Stomach (tissue), 9 donors: ENCODE data around the gene OGFOD2. TPM values are rescaled to one million over a fixed set of nuclear protein-coding genes. Genes with fewer than 3 reads are reported as not detected.

Experiments
- DNase-seq, 2 donors: peaks; one replicate each; pipeline versions ENCODE4 v3.0.0 to v3.0.0-alpha.2; 2013 to 2019
- H3K27ac ChIP-seq, 5 donors: fragments of 200-600 bp in 4 of 5; sonication (generic) in 4 of 5; one replicate each; pipeline ENCODE4 v1.5.1; 2013 to 2019; ENCODE audit warnings: mild to moderate bottlenecking in 1 of 5, moderate library complexity in 1 of 5
- H3K27me3 ChIP-seq, 3 donors: fragments of 200-600 bp; sonication (generic); one replicate each; pipeline ENCODE4 v1.5.1; 2017 to 2019; ENCODE audit warnings: mixed run types in 1 of 3
- H3K36me3 ChIP-seq, 4 donors: fragments of 200-600 bp; sonication (generic); 1 replicate in 3 of 4; 2 replicates in 1 of 4; pipeline ENCODE4 v1.5.1; 2016 to 2019
- H3K4me1 ChIP-seq, 4 donors: fragments of 200-600 bp; sonication (generic); one replicate each; pipeline ENCODE4 v1.5.1; 2016 to 2019
- H3K4me3 ChIP-seq, 4 donors: fragments of 200-600 bp; sonication (generic) in 3 of 4; one replicate each; pipeline ENCODE4 v1.5.1; 2016 to 2019; ENCODE audit warnings: mild to moderate bottlenecking in 1 of 4
- H3K9me3 ChIP-seq, 4 donors: fragments of 200-600 bp; sonication (generic); one replicate each; pipeline ENCODE4 v1.5.1; 2016 to 2019
- EP300 ChIP-seq: sonication (generic); formaldehyde crosslinking; IDR thresholded peaks from one replicate; pipeline ENCODE4 v1.6.1; 2017; ENCODE audit warnings: antibody characterized with exemption
- POLR2A ChIP-seq, 4 donors: fragments of 450-650 bp; IDR thresholded peaks; one replicate each; pipeline ENCODE4 v1.6.1; 2016; ENCODE audit warnings: antibody characterized with exemption in 4 of 4, control low read depth in 2 of 4, mild to moderate bottlenecking in 1 of 4, moderate library complexity in 1 of 4
- POLR2AphosphoS5 ChIP-seq, 3 donors: sonication (generic); formaldehyde crosslinking; IDR thresholded peaks; one replicate each; pipeline ENCODE4 v1.6.1; 2016; ENCODE audit warnings: antibody characterized with exemption in 3 of 3
- WGBS, 5 donors: extraction: QIAGEN DNeasy Blood & Tissue Kit in 3 of 5; methylation state at CpG; one replicate each; pipeline versions ENCODE4 v1.1.5 to v1.1.7; 2013 to 2018; 5-methylcytosine and 5-hydroxymethylcytosine counted together
- intact Hi-C: fragments of 100-400 bp; cut with DNase I; formaldehyde crosslinking; loops from one replicate; pipeline ENCODE4 v1.15.1; 2023; ENCODE audit warnings: low total_unique reads
- polyA plus RNA-seq, 3 donors: library from polyadenylated mRNA; stranded (reverse); fragments of 200-250 nt; gene quantifications; one replicate each; pipeline ENCODE4 v1.2.3, GENCODE V29; 2013
- total RNA-seq, 5 donors: library from RNA; depleted of rRNA; stranded (reverse); fragments of >200 nt; gene quantifications; one replicate each; pipeline versions ENCODE4 v1.1.0 to v1.2.3, GENCODE V29; 2014 to 2016
- TF ChIP-seq, protein P1 (sequence below), 7 experiments: fragments of 450-650 bp in 4 of 7; fragments of 200-600 bp in 3 of 7; sonication (generic) in 3 of 7; IDR thresholded peaks; one replicate each; pipeline ENCODE4 v1.5.1; 2016 to 2019; ENCODE audit warnings: antibody characterized with exemption in 7 of 7, control low read depth in 2 of 7, mild to moderate bottlenecking in 1 of 7
- donor health status: healthy with polysubstance abuse.
- donor health status: Bipolar disorder and iron deficiency.
- donor health status: healthy.

Gene OGFOD2
- total and polyA plus RNA-seq, 8 donors: 1.7 to 29.2 (median 13.7) TPM

- no peaks in the 10 kb centered on the region for H3K27me3 ChIP-seq
- WGBS, 5 donors: 55 to 70% (median 65%) methylated on average over 22 to 25 of the region's 25 CpGs
- intact Hi-C loops: loop anchor here (10.0 kb wide), 1 partner anchor 253 kb away; the partner anchor contains the start of genes MPHOSPH9 and MTRFR
- H3K9me3 ChIP-seq: no peaks in the 10 kb centered on the region
- H3K27ac ChIP-seq: peak overlapping the region in 4 of 5 donors; percentile 90 to 93 (median 92)
- peaks cover 61 to 81% (median 79%) of the 10 kb centered on the region in 4 donors for H3K4me1 ChIP-seq
- DNase-seq: no peak
- H3K4me3 ChIP-seq: peak overlapping the region; percentile 94 to 100 (median 98)
- TF ChIP-seq, protein P1, sequence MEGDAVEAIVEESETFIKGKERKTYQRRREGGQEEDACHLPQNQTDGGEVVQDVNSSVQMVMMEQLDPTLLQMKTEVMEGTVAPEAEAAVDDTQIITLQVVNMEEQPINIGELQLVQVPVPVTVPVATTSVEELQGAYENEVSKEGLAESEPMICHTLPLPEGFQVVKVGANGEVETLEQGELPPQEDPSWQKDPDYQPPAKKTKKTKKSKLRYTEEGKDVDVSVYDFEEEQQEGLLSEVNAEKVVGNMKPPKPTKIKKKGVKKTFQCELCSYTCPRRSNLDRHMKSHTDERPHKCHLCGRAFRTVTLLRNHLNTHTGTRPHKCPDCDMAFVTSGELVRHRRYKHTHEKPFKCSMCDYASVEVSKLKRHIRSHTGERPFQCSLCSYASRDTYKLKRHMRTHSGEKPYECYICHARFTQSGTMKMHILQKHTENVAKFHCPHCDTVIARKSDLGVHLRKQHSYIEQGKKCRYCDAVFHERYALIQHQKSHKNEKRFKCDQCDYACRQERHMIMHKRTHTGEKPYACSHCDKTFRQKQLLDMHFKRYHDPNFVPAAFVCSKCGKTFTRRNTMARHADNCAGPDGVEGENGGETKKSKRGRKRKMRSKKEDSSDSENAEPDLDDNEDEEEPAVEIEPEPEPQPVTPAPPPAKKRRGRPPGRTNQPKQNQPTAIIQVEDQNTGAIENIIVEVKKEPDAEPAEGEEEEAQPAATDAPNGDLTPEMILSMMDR (IDR thresholded peaks at IDR 0.05): no peak
- TF ChIP-seq POLR2A (IDR thresholded peaks at IDR 0.05) (no peak), EP300 (no peak), POLR2AphosphoS5 (IDR thresholded peaks at IDR 0.05) (no peak)
- H3K36me3 ChIP-seq: peaks cover 6 to 55% (median 43%) of the 10 kb centered on the region in 4 donors
Observed at GRCh38 chr12:122981587-122982476, 6.8 kb downstream of the OGFOD2 start.

DNA sequence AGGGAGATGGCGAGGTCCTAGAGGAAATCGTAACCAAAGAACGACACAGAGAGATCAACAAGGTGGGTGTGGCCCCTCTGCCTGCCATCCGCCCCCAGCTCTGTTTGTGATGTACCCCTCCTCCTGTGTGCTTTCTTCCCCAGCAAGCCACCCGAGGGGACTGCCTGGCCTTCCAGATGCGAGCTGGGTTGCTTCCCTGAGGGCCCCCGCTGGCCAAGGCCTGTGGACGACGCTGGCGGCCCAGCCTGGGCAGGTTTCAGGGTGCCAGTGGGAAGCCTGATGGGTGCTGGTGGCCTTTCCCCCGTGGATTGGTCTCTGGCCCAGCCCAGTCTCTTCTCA is 7.4 kb downstream of the OGFOD2 start:
- H3K4me1 ChIP-seq: peaks cover 61 to 75% (median 73%) of the 10 kb centered on the region in 4 donors
- 68 to 74% (median 72%) methylated on average over 6 to 11 of the region's 11 CpGs for WGBS, 5 donors
- TF ChIP-seq, protein P1 (IDR thresholded peaks at IDR 0.05): no peak
- no peak for TF ChIP-seq POLR2AphosphoS5 (IDR thresholded peaks at IDR 0.05)
- no peak for TF ChIP-seq POLR2A (IDR thresholded peaks at IDR 0.05)
- no peak for TF ChIP-seq EP300
- intact Hi-C loops: loop anchor here (10.0 kb wide), 1 partner anchor 252 kb away; the partner anchor contains the start of genes MPHOSPH9 and MTRFR
- peak overlapping the region in 3 of 5 donors; percentile 90 to 93 (median 92) for H3K27ac ChIP-seq
- peaks cover 8 to 55% (median 43%) of the 10 kb centered on the region in 4 donors for H3K36me3 ChIP-seq
- H3K27me3 ChIP-seq: no peaks in the 10 kb centered on the region
- peak overlapping the region in 3 of 4 donors; percentile 94 to 100 (median 96) for H3K4me3 ChIP-seq
- no peaks in the 10 kb centered on the region for H3K9me3 ChIP-seq
- DNase-seq: no peak

GRCh38 chr12:122982963-122983788 is 8.1 kb downstream of the OGFOD2 start:
- intact Hi-C loops: loop anchor here (10.0 kb wide), 1 partner anchor 252 kb away; the partner anchor contains the start of genes MPHOSPH9 and MTRFR
- Histone ChIP-seq H3K9me3 (no peaks in the 10 kb centered on the region), H3K36me3 (peaks cover 8 to 56% (median 47%) of the 10 kb centered on the region in 4 donors), H3K27me3 (no peaks in the 10 kb centered on the region), H3K27ac (peak overlapping the region in 4 of 5 donors; percentile 72 to 93 (median 91)), H3K4me1 (peaks cover 60 to 68% (median 65%) of the 10 kb centered on the region in 4 donors), H3K4me3 (no peak overlapping the region)
- WGBS, 5 donors: 64 to 75% (median 74%) methylated on average over 19 to 21 of the region's 21 CpGs
- TF ChIP-seq, protein P1 (IDR thresholded peaks at IDR 0.05): no peak
- no peak for TF ChIP-seq EP300
- TF ChIP-seq POLR2A (IDR thresholded peaks at IDR 0.05): no peak
- TF ChIP-seq POLR2AphosphoS5 (IDR thresholded peaks at IDR 0.05): no peak
- no peak for DNase-seq
